ENCODE data around the gene ENPP5.
"Not testable (repeated sequence)": the region's sequence is repeated elsewhere in the genome, so short reads cannot be mapped to it uniquely, and the experiment has no call there.

Gene ENPP5

DNA sequence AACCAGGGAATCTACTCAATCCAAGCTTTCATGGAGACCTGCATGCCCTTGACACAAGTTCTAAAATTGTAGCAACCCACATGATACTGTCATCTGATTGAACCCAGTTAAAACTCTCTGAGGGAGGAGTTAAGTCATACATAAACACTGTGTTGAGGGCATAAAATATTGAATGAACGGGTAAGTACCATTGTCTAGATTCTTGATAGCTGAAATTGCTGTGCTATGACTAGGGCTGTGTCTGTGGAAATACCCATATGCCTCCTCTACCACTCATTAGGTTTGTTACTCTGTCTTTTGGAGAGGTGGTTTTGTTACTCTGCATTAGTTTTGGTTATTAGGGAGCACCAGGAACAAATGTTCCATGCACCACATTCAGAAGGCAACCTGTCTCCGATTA is 33.4 kb downstream of the ENPP5 start:
- no peak for TF ChIP-seq SP1 (IDR thresholded peaks at IDR 0.05)
- TF ChIP-seq FOXK2 (IDR thresholded peaks at IDR 0.05), result no peak
- no peak for TF ChIP-seq ELF4 (IDR thresholded peaks at IDR 0.05)
- no peak for TF ChIP-seq FOXA1 (IDR thresholded peaks at IDR 0.05)
- TF ChIP-seq BHLHE40 (IDR thresholded peaks at IDR 0.05; ENCODE audit: borderline replicate concordance), result no peak
- TF ChIP-seq, protein P1, sequence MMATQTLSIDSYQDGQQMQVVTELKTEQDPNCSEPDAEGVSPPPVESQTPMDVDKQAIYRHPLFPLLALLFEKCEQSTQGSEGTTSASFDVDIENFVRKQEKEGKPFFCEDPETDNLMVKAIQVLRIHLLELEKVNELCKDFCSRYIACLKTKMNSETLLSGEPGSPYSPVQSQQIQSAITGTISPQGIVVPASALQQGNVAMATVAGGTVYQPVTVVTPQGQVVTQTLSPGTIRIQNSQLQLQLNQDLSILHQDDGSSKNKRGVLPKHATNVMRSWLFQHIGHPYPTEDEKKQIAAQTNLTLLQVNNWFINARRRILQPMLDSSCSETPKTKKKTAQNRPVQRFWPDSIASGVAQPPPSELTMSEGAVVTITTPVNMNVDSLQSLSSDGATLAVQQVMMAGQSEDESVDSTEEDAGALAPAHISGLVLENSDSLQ (IDR thresholded peaks at IDR 0.05), result no peak
- TF ChIP-seq ZNF384 (IDR thresholded peaks at IDR 0.05), result no peak
- no peak for TF ChIP-seq TARDBP (IDR thresholded peaks at IDR 0.05)
- no peak for TF ChIP-seq HDGF (IDR thresholded peaks at IDR 0.05; ENCODE audit: borderline replicate concordance)
- no peak for TF ChIP-seq CTBP1 (IDR thresholded peaks at IDR 0.05; ENCODE audit: borderline replicate concordance)
- no peak for TF ChIP-seq NFRKB (IDR thresholded peaks at IDR 0.05)
- TF ChIP-seq LEF1 (IDR thresholded peaks at IDR 0.05; ENCODE audit: borderline replicate concordance), result no peak
- no peak for TF ChIP-seq L3MBTL2 (conservative IDR thresholded peaks at IDR 0.05)
- no peak for TF ChIP-seq SUZ12 (IDR thresholded peaks at IDR 0.05)
- TF ChIP-seq FOXM1 (IDR thresholded peaks at IDR 0.05; ENCODE audit: borderline replicate concordance), result no peak
- no peak for TF ChIP-seq ARNT (IDR thresholded peaks at IDR 0.05)

GRCh38 chr6:46136831-46137230 is 33.9 kb downstream of the ENPP5 start:
- no peak for DNase-seq (ENCODE audit: extremely low spot score)
- POLR2A ChIA-PET, result no interaction called here
- CTCF ChIA-PET, result no interaction called here
- TF ChIP-seq FOXA1 (IDR thresholded peaks at IDR 0.05) (no peak), CTBP1 (IDR thresholded peaks at IDR 0.05; ENCODE audit: borderline replicate concordance) (no peak), ZNF384 (IDR thresholded peaks at IDR 0.05) (no peak), SUZ12 (IDR thresholded peaks at IDR 0.05) (no peak), HDGF (IDR thresholded peaks at IDR 0.05; ENCODE audit: borderline replicate concordance) (no peak), NFRKB (IDR thresholded peaks at IDR 0.05) (no peak), TARDBP (IDR thresholded peaks at IDR 0.05) (no peak), FOXK2 (IDR thresholded peaks at IDR 0.05) (no peak), ARNT (IDR thresholded peaks at IDR 0.05) (no peak), LEF1 (IDR thresholded peaks at IDR 0.05; ENCODE audit: borderline replicate concordance) (no peak), ELF4 (IDR thresholded peaks at IDR 0.05) (no peak), SP1 (IDR thresholded peaks at IDR 0.05) (no peak), L3MBTL2 (conservative IDR thresholded peaks at IDR 0.05) (no peak)

More for the DNA sequence above, 33.4 kb downstream of the ENPP5 start:
- no peak for DNase-seq (ENCODE audit: extremely low spot score)
- CTCF ChIA-PET, result no interaction called here
- POLR2A ChIA-PET, result interaction anchor here (2.7 kb wide), 1 partner anchor 7 kb away, joined by 8 read pairs; the partner anchor contains the start of gene ENPP4

DNA sequence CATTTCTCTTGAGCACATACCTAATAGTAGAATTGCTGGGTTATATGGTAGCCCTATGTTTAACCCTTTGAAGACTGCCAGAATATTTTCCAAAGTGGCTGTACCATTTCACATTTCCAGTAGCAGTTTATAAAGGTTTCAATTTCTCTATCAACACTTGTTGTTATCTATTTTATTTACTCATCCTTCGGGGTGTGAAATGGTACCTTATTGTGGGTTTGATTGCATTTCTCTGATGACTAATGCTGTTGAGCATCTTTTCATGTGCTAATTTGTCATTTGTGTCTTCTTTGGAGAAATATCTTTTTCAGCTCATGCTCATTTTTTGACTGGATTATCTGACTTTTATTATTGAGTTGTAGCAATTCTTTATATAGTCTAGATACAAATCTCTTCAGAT is 35.6 kb downstream of the ENPP5 start:
- ChIA-PET CTCF (no interaction called here), POLR2A (no interaction called here)
- TF ChIP-seq FOXM1 (IDR thresholded peaks at IDR 0.05; ENCODE audit: borderline replicate concordance) (no peak), SP1 (IDR thresholded peaks at IDR 0.05) (no peak), CTBP1 (IDR thresholded peaks at IDR 0.05; ENCODE audit: borderline replicate concordance) (no peak), FOXA1 (IDR thresholded peaks at IDR 0.05) (no peak), SUZ12 (IDR thresholded peaks at IDR 0.05) (no peak), TARDBP (IDR thresholded peaks at IDR 0.05) (no peak), ELF4 (IDR thresholded peaks at IDR 0.05) (no peak), ZNF384 (IDR thresholded peaks at IDR 0.05) (no peak), NFRKB (IDR thresholded peaks at IDR 0.05) (no peak), HDGF (IDR thresholded peaks at IDR 0.05; ENCODE audit: borderline replicate concordance) (no peak), LEF1 (IDR thresholded peaks at IDR 0.05; ENCODE audit: borderline replicate concordance) (no peak), FOXK2 (IDR thresholded peaks at IDR 0.05) (no peak), BHLHE40 (IDR thresholded peaks at IDR 0.05; ENCODE audit: borderline replicate concordance) (no peak), ARNT (IDR thresholded peaks at IDR 0.05) (no peak), L3MBTL2 (conservative IDR thresholded peaks at IDR 0.05) (no peak)
- TF ChIP-seq, protein P1 (IDR thresholded peaks at IDR 0.05), result no peak
- no peak for DNase-seq (ENCODE audit: extremely low spot score)

GRCh38 chr6:46134216-46134615 is 36.6 kb downstream of the ENPP5 start:
- no peak for TF ChIP-seq FOXM1 (IDR thresholded peaks at IDR 0.05; ENCODE audit: borderline replicate concordance)
- TF ChIP-seq FOXK2 (IDR thresholded peaks at IDR 0.05), result no peak
- TF ChIP-seq SP1 (IDR thresholded peaks at IDR 0.05), result no peak
- no peak for TF ChIP-seq NFRKB (IDR thresholded peaks at IDR 0.05)
- no peak for TF ChIP-seq BHLHE40 (IDR thresholded peaks at IDR 0.05; ENCODE audit: borderline replicate concordance)
- TF ChIP-seq ELF4 (IDR thresholded peaks at IDR 0.05), result no peak
- TF ChIP-seq LEF1 (IDR thresholded peaks at IDR 0.05; ENCODE audit: borderline replicate concordance), result no peak
- no peak for TF ChIP-seq ARNT (IDR thresholded peaks at IDR 0.05)
- no peak for TF ChIP-seq CTBP1 (IDR thresholded peaks at IDR 0.05; ENCODE audit: borderline replicate concordance)
- no peak for TF ChIP-seq ZNF384 (IDR thresholded peaks at IDR 0.05)
- TF ChIP-seq, protein P1 (IDR thresholded peaks at IDR 0.05), result no peak
- no peak for TF ChIP-seq TARDBP (IDR thresholded peaks at IDR 0.05)
- TF ChIP-seq FOXA1 (IDR thresholded peaks at IDR 0.05), result no peak
- no peak for TF ChIP-seq SUZ12 (IDR thresholded peaks at IDR 0.05)
- TF ChIP-seq L3MBTL2 (conservative IDR thresholded peaks at IDR 0.05), result no peak
- DNase-seq (ENCODE audit: extremely low spot score), result no peak
- CTCF ChIA-PET, result no interaction called here
- POLR2A ChIA-PET, result no interaction called here

DNA sequence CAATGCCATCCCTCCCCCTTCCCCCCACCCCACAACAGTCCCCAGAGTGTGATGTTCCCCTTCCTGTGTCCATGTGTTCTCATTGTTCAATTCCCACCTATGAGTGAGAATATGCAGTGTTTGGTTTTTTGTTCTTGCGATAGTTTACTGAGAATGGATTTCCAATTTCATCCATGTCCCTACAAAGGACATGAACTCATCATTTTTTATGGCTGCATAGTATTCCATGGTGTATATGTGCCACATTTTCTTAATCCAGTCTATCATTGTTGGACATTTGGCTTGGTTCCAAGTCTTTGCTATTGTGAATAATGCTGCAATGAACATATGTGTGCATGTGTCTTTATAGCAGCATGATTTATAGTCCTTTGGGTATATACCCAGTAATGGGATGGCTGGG is 39.5 kb downstream of the ENPP5 start:
- POLR2A ChIA-PET; DNase-seq (ENCODE audit: extremely low spot score); CTCF ChIA-PET: not testable (repeated sequence)

- DNase-seq (ENCODE audit: extremely low spot score), result no peak
- TF ChIP-seq FOXA1 (IDR thresholded peaks at IDR 0.05) (no peak), TARDBP (IDR thresholded peaks at IDR 0.05) (no peak), SP1 (IDR thresholded peaks at IDR 0.05) (no peak), ZNF384 (IDR thresholded peaks at IDR 0.05) (no peak), LEF1 (IDR thresholded peaks at IDR 0.05; ENCODE audit: borderline replicate concordance) (no peak), HDGF (IDR thresholded peaks at IDR 0.05; ENCODE audit: borderline replicate concordance) (no peak), CTBP1 (IDR thresholded peaks at IDR 0.05; ENCODE audit: borderline replicate concordance) (no peak), ELF4 (IDR thresholded peaks at IDR 0.05) (no peak), NFRKB (IDR thresholded peaks at IDR 0.05) (no peak)
- TF ChIP-seq, protein P1 (IDR thresholded peaks at IDR 0.05), result no peak
- ChIA-PET CTCF (no interaction called here), POLR2A (interaction anchor here (1.6 kb wide), 1 partner anchor 8 kb away, joined by 8 read pairs; no protein-coding TSS in a partner anchor)
Measured at GRCh38 chr6:46130666-46131065, 40.1 kb downstream of the ENPP5 start.

All from HEK293T (cell line).